ENCODE results near the gene NEDD4L.

Gene NEDD4L

GRCh38 chr18:58192519-58192918, 148.5 kb downstream of the NEDD4L start:
- DNase-seq (ENCODE audit: low read depth) = no peak
- TF ChIP-seq MAX (IDR thresholded peaks at IDR 0.05; ENCODE audit: low read depth, low read length) (no peak), POLR2A (IDR thresholded peaks at IDR 0.05; ENCODE audit: extremely low read depth, insufficient read length) (no peak), CTCF (IDR thresholded peaks at IDR 0.05; ENCODE audit: low read depth, low read length) (no peak), MYC (IDR thresholded peaks at IDR 0.05; ENCODE audit: low read depth, low read length) (no peak)
- H3K4me3 ChIP-seq (ENCODE audit: low read depth, low read length) = no peak overlapping the region

GRCh38 chr18:58194028-58194427, 150.0 kb downstream of the NEDD4L start:
- DNase-seq (ENCODE audit: low read depth) = no peak
- TF ChIP-seq MYC (IDR thresholded peaks at IDR 0.05; ENCODE audit: low read depth, low read length) = no peak
- no peak for TF ChIP-seq MAX (IDR thresholded peaks at IDR 0.05; ENCODE audit: low read depth, low read length)
- no peak for TF ChIP-seq POLR2A (IDR thresholded peaks at IDR 0.05; ENCODE audit: extremely low read depth, insufficient read length)
- no peak for TF ChIP-seq CTCF (IDR thresholded peaks at IDR 0.05; ENCODE audit: low read depth, low read length)
- H3K4me3 ChIP-seq (ENCODE audit: low read depth, low read length) = no peak overlapping the region

GRCh38 chr18:58195278-58195765, 151.3 kb downstream of the NEDD4L start:
- no peak for DNase-seq (ENCODE audit: low read depth)
- TF ChIP-seq MAX (IDR thresholded peaks at IDR 0.05; ENCODE audit: low read depth, low read length) (no peak), MYC (IDR thresholded peaks at IDR 0.05; ENCODE audit: low read depth, low read length) (no peak), POLR2A (IDR thresholded peaks at IDR 0.05; ENCODE audit: extremely low read depth, insufficient read length) (no peak), CTCF (IDR thresholded peaks at IDR 0.05; ENCODE audit: low read depth, low read length) (no peak)
- H3K4me3 ChIP-seq (ENCODE audit: low read depth, low read length) = no peak overlapping the region

- H3K4me3 ChIP-seq (ENCODE audit: low read depth, low read length) = no peak overlapping the region
- no peak for DNase-seq (ENCODE audit: low read depth)
- TF ChIP-seq POLR2A (IDR thresholded peaks at IDR 0.05; ENCODE audit: extremely low read depth, insufficient read length) = no peak
These were observed 152.1 kb downstream of the NEDD4L start for GRCh38 chr18:58196164-58196563.

- H3K4me3 ChIP-seq (ENCODE audit: low read depth, low read length) = no peak overlapping the region
- DNase-seq (ENCODE audit: low read depth) = no peak
- no peak for TF ChIP-seq CTCF (IDR thresholded peaks at IDR 0.05; ENCODE audit: low read depth, low read length)
- no peak for TF ChIP-seq MAX (IDR thresholded peaks at IDR 0.05; ENCODE audit: low read depth, low read length)
- TF ChIP-seq POLR2A (IDR thresholded peaks at IDR 0.05; ENCODE audit: extremely low read depth, insufficient read length) = no peak
- TF ChIP-seq MYC (IDR thresholded peaks at IDR 0.05; ENCODE audit: low read depth, low read length) = no peak
These were observed 153.2 kb downstream of the NEDD4L start for GRCh38 chr18:58196881-58197872.

- no peak for DNase-seq (ENCODE audit: low read depth)
- no peak for TF ChIP-seq POLR2A (IDR thresholded peaks at IDR 0.05; ENCODE audit: extremely low read depth, insufficient read length)
- no peak overlapping the region for H3K4me3 ChIP-seq (ENCODE audit: low read depth, low read length)
These were observed 157.2 kb downstream of the NEDD4L start for GRCh38 chr18:58201268-58201667.
